ENCODE data around the gene ZC3H7A.
"Not testable (repeated sequence)": the region's sequence is repeated elsewhere in the genome, so short reads cannot be mapped to it uniquely, and the experiment has no call there.

The ZC3H7A gene, protein sequence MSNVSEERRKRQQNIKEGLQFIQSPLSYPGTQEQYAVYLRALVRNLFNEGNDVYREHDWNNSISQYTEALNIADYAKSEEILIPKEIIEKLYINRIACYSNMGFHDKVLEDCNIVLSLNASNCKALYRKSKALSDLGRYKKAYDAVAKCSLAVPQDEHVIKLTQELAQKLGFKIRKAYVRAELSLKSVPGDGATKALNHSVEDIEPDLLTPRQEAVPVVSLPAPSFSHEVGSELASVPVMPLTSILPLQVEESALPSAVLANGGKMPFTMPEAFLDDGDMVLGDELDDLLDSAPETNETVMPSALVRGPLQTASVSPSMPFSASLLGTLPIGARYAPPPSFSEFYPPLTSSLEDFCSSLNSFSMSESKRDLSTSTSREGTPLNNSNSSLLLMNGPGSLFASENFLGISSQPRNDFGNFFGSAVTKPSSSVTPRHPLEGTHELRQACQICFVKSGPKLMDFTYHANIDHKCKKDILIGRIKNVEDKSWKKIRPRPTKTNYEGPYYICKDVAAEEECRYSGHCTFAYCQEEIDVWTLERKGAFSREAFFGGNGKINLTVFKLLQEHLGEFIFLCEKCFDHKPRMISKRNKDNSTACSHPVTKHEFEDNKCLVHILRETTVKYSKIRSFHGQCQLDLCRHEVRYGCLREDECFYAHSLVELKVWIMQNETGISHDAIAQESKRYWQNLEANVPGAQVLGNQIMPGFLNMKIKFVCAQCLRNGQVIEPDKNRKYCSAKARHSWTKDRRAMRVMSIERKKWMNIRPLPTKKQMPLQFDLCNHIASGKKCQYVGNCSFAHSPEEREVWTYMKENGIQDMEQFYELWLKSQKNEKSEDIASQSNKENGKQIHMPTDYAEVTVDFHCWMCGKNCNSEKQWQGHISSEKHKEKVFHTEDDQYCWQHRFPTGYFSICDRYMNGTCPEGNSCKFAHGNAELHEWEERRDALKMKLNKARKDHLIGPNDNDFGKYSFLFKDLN

DNA sequence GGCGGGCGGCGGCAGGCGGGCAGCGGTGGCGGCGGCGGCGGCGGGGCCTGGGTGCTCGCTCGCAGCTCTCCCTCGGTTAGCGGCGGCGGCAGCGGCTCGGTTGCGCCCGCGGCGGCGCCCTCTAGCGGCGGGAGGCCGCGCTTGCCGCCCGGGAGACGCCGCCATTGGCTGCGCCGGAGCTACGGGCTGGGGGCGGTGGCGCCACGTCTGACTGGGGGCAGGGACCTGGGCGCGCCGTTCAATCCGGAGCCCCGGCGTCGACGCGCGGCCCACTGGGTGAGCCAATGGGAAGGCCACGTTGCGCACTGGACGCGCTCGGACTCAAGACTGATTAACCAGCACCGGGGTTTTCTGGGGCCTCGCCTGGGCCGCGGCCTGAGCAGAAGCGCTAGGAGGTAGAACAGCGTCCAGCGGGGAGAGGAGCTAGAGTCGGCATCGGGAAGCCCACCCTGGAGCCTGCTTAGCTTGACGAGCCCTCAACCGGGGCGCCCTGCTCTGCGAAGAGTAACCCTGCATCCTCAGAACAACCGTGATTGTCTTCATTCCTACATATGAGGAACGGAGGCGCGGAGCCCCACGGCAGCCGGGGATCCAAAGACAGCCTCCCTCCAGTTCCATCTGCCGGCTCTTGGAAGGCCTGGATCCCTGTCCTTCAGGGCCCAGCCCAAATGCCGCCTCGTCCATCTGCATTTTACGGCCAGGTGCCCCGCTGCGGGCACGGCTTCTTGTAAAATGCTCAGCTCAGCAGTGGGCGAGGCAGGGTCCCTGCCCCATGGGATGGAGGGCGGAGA lies at the start of gene ZC3H7A:
TSS of gene ZC3H7A (minus strand) at position 93 of the 791 bp plus-strand sequence. CDS start 14,904 bp downstream, outside the sequence.
- peak; percentile 94 for DNase-seq

DNA sequence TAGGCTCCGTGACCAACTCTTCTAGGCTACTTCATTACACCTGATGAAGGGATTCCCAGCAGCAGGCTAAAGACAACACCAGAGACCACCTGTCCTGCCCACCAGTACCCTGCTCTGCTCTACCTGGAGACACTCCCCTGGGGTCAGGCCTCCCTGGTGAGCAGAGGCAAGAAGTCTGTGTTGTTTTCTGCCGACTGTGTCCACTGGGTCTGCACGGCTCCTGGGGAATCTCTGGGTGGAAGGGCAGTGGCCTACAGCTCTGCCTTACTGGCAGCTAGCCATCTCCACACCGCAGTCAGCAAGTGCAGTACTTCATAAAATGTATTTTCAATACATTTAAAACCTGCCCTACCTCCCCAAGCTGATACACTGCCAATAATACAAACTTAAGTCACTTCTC lies 47.4 kb upstream of the ZC3H7A start:
- DNase-seq: no peak

DNA sequence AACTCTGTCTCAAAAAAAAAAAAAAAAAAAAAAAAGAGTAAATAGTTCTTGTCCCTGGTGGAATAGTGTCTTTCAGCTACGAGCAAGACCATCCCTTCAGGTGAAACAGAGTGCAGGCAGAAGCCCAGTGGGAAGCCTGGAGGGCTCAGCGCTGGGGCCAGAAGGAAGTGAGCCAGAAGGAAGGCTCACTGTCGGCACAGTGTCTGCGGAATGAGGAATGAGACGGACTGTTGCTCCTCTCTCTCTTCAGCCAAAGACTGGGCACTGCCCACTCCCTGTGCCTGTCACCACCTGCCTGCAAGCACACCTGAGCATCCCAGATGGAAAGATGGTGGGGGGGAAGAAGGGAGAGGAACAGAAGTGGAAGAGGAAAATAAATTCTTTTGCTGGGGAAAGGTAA lies 46.8 kb upstream of the ZC3H7A start:
- DNase-seq: no peak

DNA sequence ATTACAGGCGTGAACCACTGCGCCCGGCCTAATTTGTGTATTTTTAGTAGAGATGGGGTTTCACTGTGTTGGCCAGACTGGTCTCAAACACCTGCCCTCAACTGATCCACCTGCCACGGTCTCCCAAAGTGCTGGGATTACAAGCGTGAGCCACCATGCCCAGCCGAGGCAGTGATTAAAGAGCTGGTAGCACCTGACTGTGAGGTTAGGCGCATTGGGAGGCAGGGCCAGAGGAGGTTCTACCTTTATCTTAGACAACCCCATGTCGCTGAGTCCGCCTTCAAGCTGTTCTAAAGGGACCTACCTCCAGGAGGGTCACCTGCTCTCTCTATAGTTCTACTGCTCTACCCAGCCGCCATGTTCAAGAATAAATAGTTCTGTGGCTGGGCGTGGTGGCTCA lies 46.1 kb upstream of the ZC3H7A start:
- no peak for DNase-seq

DNA sequence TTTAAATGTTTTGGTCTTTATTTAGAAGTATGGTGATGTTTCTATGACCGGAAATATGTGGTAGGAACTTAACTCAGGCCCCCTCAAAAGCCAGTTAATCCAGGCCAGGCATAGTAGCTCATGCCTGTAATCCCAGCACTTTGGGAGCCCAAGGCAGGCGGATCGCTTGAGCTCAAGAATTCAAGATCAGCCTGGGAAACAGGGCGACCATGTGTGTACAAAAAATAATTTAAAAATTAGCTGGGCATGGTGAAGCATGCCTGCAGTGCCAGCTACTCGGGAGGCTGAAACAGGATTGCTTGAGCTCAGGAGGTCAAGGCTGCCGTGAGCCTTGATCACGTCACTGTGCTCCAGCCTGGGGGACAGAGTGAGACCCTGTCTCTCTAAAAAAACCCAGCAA lies 44.0 kb upstream of the ZC3H7A start:
- no peak for DNase-seq

DNA sequence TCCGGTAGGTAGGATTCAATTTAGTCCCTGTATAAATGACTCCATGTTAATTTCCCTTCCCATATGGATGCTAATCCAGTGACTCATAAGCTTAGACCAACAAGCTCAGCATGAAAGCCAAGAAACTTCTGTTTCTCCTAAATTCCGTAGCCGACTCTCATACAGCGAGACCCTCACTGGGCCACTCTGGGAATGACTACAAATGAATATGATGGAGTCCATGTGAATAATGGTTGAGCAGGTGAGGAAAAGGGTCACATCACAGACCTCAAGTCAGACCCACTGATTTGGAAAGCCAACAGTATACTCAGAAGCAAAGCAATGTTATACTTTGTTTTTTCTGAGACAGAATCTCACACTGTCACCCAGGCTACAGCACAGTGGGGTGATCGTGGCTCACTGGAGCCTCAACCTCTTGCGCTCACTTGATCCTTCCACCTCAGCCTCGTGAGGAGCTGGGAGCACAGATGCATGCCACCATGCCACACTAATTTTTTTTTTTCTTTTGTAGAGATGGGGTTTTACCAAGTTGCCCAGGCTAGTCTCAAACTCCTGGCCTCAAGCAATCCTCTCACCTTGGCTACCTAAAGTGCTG lies 39.7 kb upstream of the ZC3H7A start:
- DNase-seq: no peak

DNA sequence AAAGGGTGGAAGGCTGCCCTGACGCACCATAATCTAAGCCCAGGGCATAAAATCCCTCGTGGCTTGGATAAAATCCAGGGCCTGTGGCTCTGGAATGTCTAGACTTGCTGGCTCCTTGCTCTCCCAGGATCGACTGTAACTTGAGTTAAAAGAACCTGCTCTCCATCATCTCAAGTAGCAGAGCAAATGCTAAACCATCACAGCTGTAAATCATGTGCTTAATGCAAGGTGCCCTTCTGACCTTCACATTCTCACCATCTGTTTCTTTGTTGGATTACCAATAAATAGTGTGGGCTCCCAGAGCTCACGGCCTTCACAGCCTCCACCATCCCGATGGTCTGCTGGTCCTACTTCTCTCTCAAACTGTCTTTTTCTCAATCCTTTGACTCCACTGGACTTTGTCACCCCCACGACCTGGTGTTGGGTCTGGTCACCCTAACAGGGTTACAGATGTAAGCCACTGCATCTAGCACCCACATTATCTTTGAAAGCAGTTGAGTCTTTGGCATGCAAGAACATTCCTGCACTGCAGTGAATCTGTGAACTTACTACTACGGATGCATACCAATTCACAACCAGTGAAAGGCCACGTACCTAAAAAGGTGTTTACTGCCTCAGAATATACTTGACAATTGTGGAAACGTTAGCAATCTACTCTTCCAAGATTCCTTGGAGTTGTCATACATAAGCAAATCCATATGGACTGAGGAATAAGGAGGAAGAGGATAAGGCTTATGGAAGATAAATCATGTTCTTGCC lies 39.0 kb upstream of the ZC3H7A start:
- DNase-seq: no peak

DNA sequence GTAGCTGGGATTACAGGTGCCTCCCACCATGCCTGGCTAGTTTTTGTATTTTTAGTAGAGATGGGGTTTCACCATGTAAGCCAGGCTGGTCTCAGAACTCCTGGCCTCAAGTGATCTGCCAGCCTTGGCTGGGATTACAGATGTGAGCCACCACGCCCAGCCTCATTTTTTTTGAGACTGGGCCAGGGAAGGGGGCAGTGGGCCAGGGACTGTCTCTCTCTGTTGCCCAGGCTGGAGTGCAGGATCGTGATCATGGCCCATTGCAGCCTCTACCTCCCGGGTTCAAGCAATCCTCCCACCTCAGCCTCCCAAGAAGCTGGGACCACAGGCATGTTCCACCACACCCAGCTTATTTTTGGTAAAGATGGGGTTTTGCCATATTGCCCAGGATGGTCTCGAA lies 38.3 kb upstream of the ZC3H7A start:
- no peak for DNase-seq

DNA sequence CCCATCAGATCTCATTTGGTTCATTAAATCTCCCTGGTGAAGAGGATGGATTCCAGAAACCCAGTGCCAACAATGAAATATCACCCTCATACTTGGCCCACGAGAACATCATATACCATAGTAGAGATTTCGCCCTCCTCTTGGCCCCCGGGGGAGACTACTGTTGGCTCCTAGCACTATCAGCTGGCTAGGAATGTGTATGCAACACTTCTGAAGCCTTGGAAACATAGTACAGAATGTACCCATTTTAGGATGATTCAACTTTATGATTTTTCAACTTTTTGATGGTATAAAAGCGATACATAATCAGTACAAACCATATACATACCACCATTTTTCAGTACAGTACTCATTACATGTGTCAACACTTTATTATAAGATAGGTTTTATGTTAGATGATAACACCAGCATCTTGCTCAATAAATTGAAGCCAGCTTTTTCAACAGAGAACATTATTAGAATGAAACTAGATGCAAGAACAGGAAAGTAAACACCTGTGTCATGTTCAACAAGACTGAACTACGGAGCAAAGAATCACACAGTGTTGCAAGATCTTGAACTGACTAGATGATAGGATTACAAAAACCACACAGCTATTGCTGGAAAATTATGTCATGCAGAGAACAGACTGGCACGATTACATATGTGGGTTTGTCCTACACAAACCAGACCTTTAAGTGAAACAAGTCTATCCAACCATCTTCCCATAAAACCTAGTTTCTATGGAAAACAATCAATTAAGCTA lies 37.1 kb upstream of the ZC3H7A start:
- DNase-seq: no peak

DNA sequence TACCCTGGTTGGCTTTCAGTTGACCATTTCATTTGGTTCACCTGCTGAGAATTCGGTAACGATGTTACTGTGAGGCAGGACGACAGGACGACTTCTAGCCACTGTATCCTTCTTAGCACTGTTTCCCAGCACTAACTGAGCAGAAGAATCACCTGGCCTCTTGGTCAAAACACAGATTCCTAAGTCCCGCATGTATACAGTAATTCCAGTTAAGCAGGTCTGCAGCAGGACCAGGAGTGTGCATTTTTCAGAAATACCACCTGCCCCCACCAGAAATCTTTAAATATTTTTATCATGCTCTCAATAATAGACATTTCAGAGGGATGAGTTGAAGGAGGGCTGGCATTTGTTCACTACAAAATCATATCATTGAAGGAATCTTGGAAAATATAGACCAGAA lies 31.6 kb upstream of the ZC3H7A start:
- no peak for DNase-seq

DNA sequence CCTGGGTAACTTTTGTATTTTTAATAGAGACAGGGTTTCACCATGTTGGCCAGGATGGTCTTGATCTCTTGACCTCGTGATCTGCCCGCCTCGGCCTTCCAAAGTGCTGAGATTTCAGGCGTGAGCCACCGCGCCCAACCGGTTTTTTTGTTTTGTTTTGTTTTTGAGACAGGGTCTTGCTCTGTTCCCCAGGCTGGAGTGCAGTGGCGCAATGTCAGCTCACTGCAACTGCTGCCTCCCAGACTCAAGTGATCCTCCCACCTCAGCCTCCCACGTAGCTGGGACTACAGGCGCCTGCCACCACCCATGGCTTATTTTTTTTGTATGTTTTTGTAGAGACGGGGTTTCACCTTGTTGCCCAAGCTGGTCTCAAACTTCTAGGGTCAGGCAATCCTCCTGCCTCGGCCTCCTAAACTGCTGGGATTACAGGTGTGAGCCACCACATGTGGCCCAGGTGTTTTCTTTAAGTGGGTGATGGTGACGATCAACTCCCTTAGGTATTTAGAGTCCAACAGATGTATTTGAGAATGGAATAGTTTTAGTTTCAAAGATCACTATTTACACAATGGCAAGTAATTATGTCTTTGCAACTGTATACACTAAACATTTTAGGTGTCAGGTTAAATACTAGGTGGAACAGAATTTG lies 28.6 kb upstream of the ZC3H7A start:
- not testable (repeated sequence) for DNase-seq

DNA sequence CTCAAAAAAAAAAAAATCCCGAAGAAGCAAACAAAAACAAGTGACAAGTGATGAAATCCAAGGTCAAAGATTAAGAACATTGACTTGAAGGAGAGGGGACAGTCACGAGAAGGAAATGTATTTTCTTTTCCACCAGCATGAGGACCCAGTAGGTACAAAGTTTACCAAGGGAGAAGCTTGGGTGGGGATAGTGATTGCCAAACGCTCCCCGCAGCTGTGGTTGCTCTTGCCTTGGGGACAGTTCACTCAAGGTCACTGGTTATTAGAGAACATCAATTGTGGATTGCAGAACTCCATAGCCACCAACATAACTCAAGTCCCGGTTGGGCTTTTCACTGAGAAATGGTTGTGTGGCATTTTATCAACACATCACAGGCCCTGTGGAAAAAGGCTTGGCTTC lies 27.3 kb upstream of the ZC3H7A start:
- DNase-seq: no peak

DNA sequence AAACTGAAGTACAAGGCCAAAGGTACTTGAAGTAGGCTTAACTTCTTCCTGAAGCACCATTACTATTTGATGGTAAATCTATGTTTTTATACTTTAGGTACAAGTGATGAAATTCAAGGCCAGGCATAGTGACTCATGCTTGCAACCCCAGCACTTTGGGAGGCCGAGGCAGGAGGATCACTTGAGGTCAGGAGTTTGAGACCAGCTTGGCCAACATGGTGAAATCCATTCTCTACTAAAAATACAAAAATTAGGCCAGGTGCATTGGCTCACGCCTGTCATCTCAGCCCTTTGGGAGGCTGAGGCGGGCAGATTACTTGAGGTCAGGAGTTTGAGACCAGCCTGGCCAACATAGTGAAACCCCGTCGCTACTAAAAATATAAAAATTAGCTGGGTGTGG lies 26.6 kb upstream of the ZC3H7A start:
- DNase-seq: not testable (repeated sequence)

DNA sequence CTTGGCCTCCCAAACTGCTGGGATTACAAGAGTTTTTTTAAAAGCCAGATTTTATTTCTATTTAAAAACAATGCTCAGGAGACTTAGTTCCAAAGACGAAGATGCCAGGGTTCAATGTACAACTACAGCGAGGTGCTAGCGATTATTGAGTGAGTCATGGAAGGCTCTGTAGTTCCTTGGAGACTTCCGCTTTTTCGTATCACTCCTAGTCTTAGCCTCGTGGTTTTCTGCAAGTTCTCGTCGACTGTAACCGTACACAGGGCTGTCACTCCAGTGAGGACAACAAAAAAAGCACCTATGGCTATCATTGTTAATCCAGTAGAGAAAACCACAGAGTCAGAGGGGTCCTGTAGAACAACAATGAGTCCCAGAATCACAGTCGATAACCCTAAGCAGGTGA lies 22.7 kb upstream of the ZC3H7A start:
- no peak for DNase-seq

DNA sequence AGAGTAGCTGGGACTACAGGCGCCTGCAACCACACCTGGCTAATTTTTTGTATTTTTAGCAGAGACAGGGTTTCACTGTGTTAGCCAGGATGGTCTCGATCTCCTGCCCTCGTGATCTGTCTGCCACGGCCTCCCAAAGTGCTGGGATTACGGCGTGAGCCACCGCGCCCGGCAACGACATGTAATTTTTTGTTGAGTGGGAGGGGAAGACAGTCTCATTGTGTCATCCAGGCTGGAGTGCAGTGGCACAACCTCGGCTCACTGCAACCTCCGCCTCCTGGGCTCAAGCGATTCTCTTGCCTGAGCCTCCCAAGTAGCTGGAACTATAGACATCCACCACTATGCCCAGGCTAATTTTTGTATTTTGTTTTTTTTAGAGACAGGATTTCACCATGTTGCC lies 21.9 kb upstream of the ZC3H7A start:
- not testable (repeated sequence) for DNase-seq

DNA sequence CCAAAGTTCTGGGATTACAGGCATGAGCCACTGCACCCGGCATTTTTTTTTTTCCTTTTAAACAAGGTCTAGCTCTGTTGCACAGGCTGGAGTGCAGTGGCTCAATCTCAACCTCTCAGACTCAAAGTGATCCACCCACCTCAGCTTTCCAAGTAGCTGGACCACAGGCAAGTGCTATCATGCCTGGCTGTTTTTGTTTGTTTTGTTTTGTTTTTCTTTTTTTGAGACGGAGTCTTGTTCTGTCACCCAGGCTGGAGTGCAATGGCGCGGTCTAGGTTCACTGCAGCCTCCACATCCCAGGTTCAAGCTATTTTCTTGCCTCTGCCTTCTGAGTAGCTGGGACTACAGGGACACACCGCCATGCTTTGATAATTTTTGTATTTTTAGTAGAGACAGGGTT lies 19.1 kb upstream of the ZC3H7A start:
- DNase-seq: no peak

DNA sequence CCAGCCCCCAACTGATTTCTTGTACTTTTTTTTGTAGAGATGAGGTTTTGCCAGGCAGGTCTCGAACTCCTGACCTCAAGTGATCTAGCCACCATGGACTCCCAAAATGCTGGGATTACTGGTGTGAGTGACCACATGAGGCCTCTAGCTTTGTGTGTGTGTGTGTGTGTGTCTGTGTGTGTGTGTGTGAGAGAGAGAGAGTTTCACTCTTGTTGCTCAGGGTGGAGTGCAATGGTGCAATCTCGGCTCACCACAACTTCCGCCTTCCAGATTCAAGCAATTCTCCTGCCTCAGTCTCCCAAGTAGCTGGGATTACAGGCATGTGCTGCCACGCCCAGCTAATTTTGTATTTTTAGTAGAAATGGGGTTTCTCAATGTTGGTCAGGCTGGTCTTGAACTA lies 17.7 kb upstream of the ZC3H7A start:
- DNase-seq: not testable (repeated sequence)

DNA sequence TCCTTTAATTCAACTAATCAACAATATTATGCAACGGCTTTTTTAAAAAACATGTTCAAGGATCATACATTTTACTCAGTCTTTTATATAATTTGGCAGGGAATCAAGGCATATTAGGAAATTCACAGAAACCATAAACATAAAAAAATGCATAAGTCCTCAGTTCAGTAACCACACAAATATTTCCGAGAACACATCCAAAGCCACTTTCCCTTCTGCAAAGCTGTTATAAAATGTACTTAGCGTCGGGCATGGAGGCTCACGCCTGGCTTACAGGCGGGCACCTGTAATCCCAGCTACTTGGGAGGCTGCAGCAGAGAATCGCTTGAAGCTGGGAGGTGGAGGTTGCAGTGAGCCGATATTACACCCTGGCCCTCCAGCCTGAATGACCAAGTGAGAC lies 9.7 kb upstream of the ZC3H7A start:
- no peak for DNase-seq

DNA sequence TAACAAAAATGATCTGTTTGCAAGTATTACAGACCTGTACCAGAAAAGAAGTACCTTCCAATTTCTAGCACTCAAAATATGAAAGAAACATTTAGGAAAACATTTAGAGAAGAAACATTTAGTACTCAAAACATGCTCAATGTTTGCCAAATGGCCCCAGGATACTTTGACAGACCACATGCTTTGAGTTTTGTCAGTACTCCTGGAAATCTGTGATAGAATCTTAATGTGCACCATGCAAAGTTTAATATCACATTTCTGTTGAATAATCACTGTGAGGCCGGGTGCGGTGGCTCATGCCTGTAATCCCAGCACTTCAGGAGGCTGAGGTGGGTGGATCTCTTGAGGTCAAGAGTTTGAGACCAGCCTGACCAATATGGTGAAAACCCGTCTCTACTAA lies 8.5 kb upstream of the ZC3H7A start:
- DNase-seq: no peak

DNA sequence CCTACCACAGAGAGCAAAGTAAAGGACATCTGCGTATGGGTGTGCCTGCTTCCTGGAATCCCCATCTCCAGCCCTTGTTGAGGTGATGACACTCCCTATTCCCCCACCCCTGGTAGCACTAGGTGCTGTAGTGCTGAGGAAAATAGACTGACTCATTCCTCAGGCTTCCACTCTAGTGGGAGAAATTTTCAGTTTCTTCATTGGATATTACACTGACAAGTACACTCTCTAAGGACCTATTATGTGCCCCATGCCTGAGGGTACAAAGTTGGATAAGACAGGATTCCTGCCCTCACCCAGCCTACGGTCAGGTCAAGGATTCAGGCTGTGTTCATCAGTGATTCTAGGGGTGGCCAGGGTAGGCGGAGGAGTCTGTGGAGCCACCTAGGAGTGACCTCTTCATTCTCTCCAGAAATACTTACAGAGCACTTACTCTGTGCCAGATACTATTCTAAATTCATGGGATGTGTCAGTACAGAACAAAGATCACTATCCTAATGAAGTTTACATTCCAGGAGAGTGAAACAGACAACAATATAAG lies 4.5 kb upstream of the ZC3H7A start:
- no peak for DNase-seq
